DND-41 (cell line): ENCODE data around the gene CFAP45.

Experiments used
- ATAC-seq: fragments of 200-7000 bp; cut with Tn5 transposase; 3 replicates; pipeline ENCODE4 v1.9.1; 2021; ENCODE audit warnings: low read depth; ENCODE audit not compliant: insufficient read depth
- DNase-seq: peaks from one replicate; pipeline ENCODE4 v3.0.0-alpha.2; 2020
- H2AFZ ChIP-seq: 2 replicates; pipeline ENCODE4 v1.6.0; 2012; ENCODE audit warnings: low read depth, low read length
- H3K27ac ChIP-seq: 2 replicates; pipeline ENCODE4 v1.5.1; 2012; ENCODE audit warnings: low read length, inconsistent platforms
- H3K27me3 ChIP-seq: fragments of 200-600 bp; sonication (generic); 2 replicates; pipeline ENCODE4 v1.6.0; 2012; ENCODE audit warnings: low read length, mild to moderate bottlenecking, inconsistent platforms; ENCODE audit not compliant: insufficient read depth, poor library complexity
- H3K36me3 ChIP-seq: 2 replicates; pipeline ENCODE4 v1.5.1; 2012; ENCODE audit warnings: low read length, inconsistent platforms; ENCODE audit not compliant: insufficient read depth
- H3K4me1 ChIP-seq: 2 replicates; pipeline ENCODE4 v1.5.1; 2012; ENCODE audit warnings: mild to moderate bottlenecking, low read length; ENCODE audit not compliant: insufficient read depth
- H3K4me2 ChIP-seq: 2 replicates; pipeline ENCODE4 v1.6.0; 2012; ENCODE audit warnings: mild to moderate bottlenecking, moderate library complexity, low read length, inconsistent platforms; ENCODE audit not compliant: insufficient read depth
- H3K4me3 ChIP-seq, 2 experiments: fragments of 200-600 bp in 1 of 2; shearing (Covaris generic) in 1 of 2; 2 replicates each; pipeline ENCODE4 v1.5.1; 2012 to 2016; ENCODE audit warnings: inconsistent platforms in 2 of 2, low read length in 2 of 2, mild to moderate bottlenecking in 2 of 2, low read depth in 1 of 2, moderate library complexity in 1 of 2
- H3K79me2 ChIP-seq: 2 replicates; pipeline ENCODE4 v1.6.0; 2012; ENCODE audit warnings: low read length, inconsistent platforms; ENCODE audit not compliant: insufficient read depth
- H3K9ac ChIP-seq: 2 replicates; pipeline ENCODE4 v1.6.0; 2012; ENCODE audit warnings: low read depth, mild to moderate bottlenecking, inconsistent platforms, low read length, moderate library complexity
- H3K9me3 ChIP-seq: 2 replicates; pipeline ENCODE4 v1.5.1; 2012; ENCODE audit warnings: low read length, moderate library complexity, mild to moderate bottlenecking, inconsistent platforms; ENCODE audit not compliant: insufficient read depth, severe bottlenecking
- H4K20me1 ChIP-seq: 2 replicates; pipeline ENCODE4 v1.6.0; 2012; ENCODE audit warnings: low read length; ENCODE audit not compliant: insufficient read depth
- CTCF ChIP-seq: IDR thresholded peaks from 2 replicates; pipeline ENCODE4 v1.5.1; 2012; ENCODE audit warnings: borderline replicate concordance, low read length, moderate library complexity, mild to moderate bottlenecking; ENCODE audit not compliant: poor library complexity, severe bottlenecking; ENCODE audit errors: extremely low read depth
- EZH2 ChIP-seq: IDR thresholded peaks from 3 replicates; pipeline ENCODE4 v1.6.1; 2012; ENCODE audit warnings: borderline replicate concordance, low read depth, mild to moderate bottlenecking, moderate library complexity, low read length, inconsistent platforms; ENCODE audit not compliant: severe bottlenecking

CFAP45 gene

GRCh38 chr1:159828581-159829272, 71.2 kb downstream of the CFAP45 start:
- Histone ChIP-seq H3K27me3 (no peaks in the 10 kb centered on the region), H2AFZ (no peak overlapping the region), H4K20me1 (no peaks in the 10 kb centered on the region), H3K36me3 (no peaks in the 10 kb centered on the region), H3K9ac (no peak overlapping the region), H3K4me1 (peaks cover 8% of the 10 kb centered on the region), H3K4me3 (no peak overlapping the region), H3K4me2 (no peak overlapping the region), H3K79me2 (no peaks in the 10 kb centered on the region), H3K9me3 (no peaks in the 10 kb centered on the region), H3K27ac (no peak overlapping the region)
- DNase-seq (no peak), ATAC-seq (no peak)
- TF ChIP-seq CTCF = no peak
- no peak for TF ChIP-seq EZH2

GRCh38 chr1:159828176-159828575, 71.8 kb downstream of the CFAP45 start:
- no peaks in the 10 kb centered on the region for H4K20me1 ChIP-seq

GRCh38 chr1:159827549-159827948, 72.4 kb downstream of the CFAP45 start:
- no peak for TF ChIP-seq EZH2
- TF ChIP-seq CTCF = no peak
- Histone ChIP-seq H3K27ac (no peak overlapping the region), H4K20me1 (no peaks in the 10 kb centered on the region), H2AFZ (no peak overlapping the region), H3K4me3 (no peak overlapping the region), H3K9me3 (no peaks in the 10 kb centered on the region), H3K36me3 (no peaks in the 10 kb centered on the region), H3K9ac (no peak overlapping the region), H3K27me3 (no peaks in the 10 kb centered on the region), H3K4me1 (peaks cover 8% of the 10 kb centered on the region), H3K79me2 (no peaks in the 10 kb centered on the region), H3K4me2 (no peak overlapping the region)
- ATAC-seq (no peak), DNase-seq (no peak)

More at GRCh38 chr1:159828176-159828575, 71.8 kb downstream of the CFAP45 start:
- Histone ChIP-seq H3K9ac (no peak overlapping the region), H3K36me3 (no peaks in the 10 kb centered on the region), H3K27ac (no peak overlapping the region), H3K27me3 (no peaks in the 10 kb centered on the region), H3K4me2 (no peak overlapping the region), H3K9me3 (no peaks in the 10 kb centered on the region), H3K79me2 (no peaks in the 10 kb centered on the region), H3K4me1 (peaks cover 8% of the 10 kb centered on the region), H3K4me3 (no peak overlapping the region), H2AFZ (no peak overlapping the region)
- ATAC-seq = no peak
- TF ChIP-seq EZH2 (no peak), CTCF (no peak)
- DNase-seq = no peak
